OCI-LY7 (cell line): ENCODE measurements around the gene CARS1. TPM values are rescaled to one million over a fixed set of nuclear protein-coding genes. Genes with fewer than 3 reads are reported as not detected.

Source experiments
- BruUV-seq: library from RNA; stranded (reverse); fragments of 400-500 nt; replicated peaks from 2 replicates; lab custom pipeline; 2021; lab: Mats Ljungman, UMichigan
- CTCF ChIA-PET: fragments of 300-600 bp; sonication (Branson Sonifier 250); formaldehyde crosslinking; loops from one replicate; lab custom pipeline; 2022; ENCODE audit warnings: antibody characterized with exemption; ENCODE audit not compliant: unreplicated experiment; lab: Charles Lee
- POLR2A ChIA-PET: fragments of 300-600 bp; sonication (Branson Sonifier 250); formaldehyde crosslinking; loops from one replicate; lab custom pipeline; 2022; ENCODE audit warnings: antibody characterized with exemption; lab: Charles Lee
- DNase-seq: peaks from one replicate; pipeline ENCODE4 v3.0.0-alpha.2; 2015; ENCODE audit warnings: low spot score
- H2AFZ ChIP-seq: fragments of 200-600 bp; sonication (generic), shearing (Covaris generic); 2 replicates; pipeline ENCODE4 v1.6.1; 2014; ENCODE audit warnings: mild to moderate bottlenecking, antibody characterized with exemption, low read length, moderate library complexity
- H3K27ac ChIP-seq: fragments of 200-600 bp; sonication (generic); 2 replicates; pipeline ENCODE4 v1.5.1; 2014; ENCODE audit warnings: mixed run types, low read depth, mild to moderate bottlenecking, moderate library complexity, low read length, inconsistent platforms; ENCODE audit not compliant: poor library complexity, severe bottlenecking
- H3K36me3 ChIP-seq: fragments of 200-600 bp; sonication (generic); 2 replicates; pipeline ENCODE4 v1.6.1; 2014; ENCODE audit warnings: mild to moderate bottlenecking, antibody characterized with exemption, low read length, moderate library complexity, mixed read lengths; ENCODE audit not compliant: insufficient read depth
- H3K4me1 ChIP-seq: fragments of 200-600 bp; sonication (generic); 2 replicates; pipeline ENCODE4 v1.5.1; 2014; ENCODE audit warnings: mild to moderate bottlenecking, low read length; ENCODE audit not compliant: insufficient read depth, poor library complexity, severe bottlenecking
- H3K4me2 ChIP-seq: fragments of 200-600 bp; sonication (generic); 2 replicates; pipeline ENCODE4 v1.6.1; 2014; ENCODE audit warnings: mild to moderate bottlenecking, low read length
- H3K4me3 ChIP-seq: fragments of 200-600 bp; sonication (generic); 2 replicates; pipeline ENCODE4 v1.5.1; 2014; ENCODE audit warnings: mild to moderate bottlenecking, low read depth, low read length; ENCODE audit not compliant: poor library complexity, severe bottlenecking
- H3K79me2 ChIP-seq: fragments of 200-600 bp; sonication (generic); 2 replicates; pipeline ENCODE4 v1.6.1; 2016; ENCODE audit warnings: low read depth, mild to moderate bottlenecking, low read length, moderate library complexity, mixed read lengths; ENCODE audit not compliant: insufficient read depth
- H3K9me2 ChIP-seq: fragments of 200-600 bp; sonication (generic); 2 replicates; pipeline ENCODE4 v1.6.1; 2016; ENCODE audit warnings: mild to moderate bottlenecking, low read length, mixed read lengths; ENCODE audit not compliant: insufficient read depth
- H3K9me3 ChIP-seq: fragments of 200-600 bp; sonication (generic); 2 replicates; pipeline ENCODE4 v1.6.1; 2014; ENCODE audit warnings: mild to moderate bottlenecking, mixed run types, low read length, mixed read lengths
- H4K20me1 ChIP-seq: fragments of 200-600 bp; sonication (generic); 2 replicates; pipeline ENCODE4 v1.6.1; 2014; ENCODE audit warnings: mild to moderate bottlenecking, antibody characterized with exemption, low read length, moderate library complexity, mixed read lengths; ENCODE audit not compliant: insufficient read depth
- EZH2phosphoT487 ChIP-seq: fragments of 200-600 bp; sonication (generic); IDR thresholded peaks from 2 replicates; pipeline ENCODE4 v1.6.1; 2018; ENCODE audit warnings: low read depth, borderline replicate concordance, mild to moderate bottlenecking, mixed run types, antibody characterized with exemption, low read length, moderate library complexity, mixed read lengths
- intact Hi-C: fragments of 100-400 bp; cut with micrococcal nuclease; formaldehyde crosslinking; loops from one replicate; pipeline ENCODE4 v1.10.0; 2022; ENCODE audit not compliant: unreplicated experiment
- total RNA-seq, 2 experiments: library from RNA; depleted of rRNA in 1 of 2; stranded (reverse); fragments of >200 nt in 1 of 2; shearing (Covaris generic) in 1 of 2; gene quantifications; 2 replicates each; pipeline ENCODE4 v1.2.3, GENCODE V29; 2014 to 2022
- TF ChIP-seq, protein P1 (sequence below): fragments of 200-600 bp; sonication (generic); conservative IDR thresholded peaks from 2 replicates; pipeline ENCODE4 v1.5.1; 2014; ENCODE audit warnings: mild to moderate bottlenecking, antibody characterized with exemption, low read length, moderate library complexity, mixed read lengths

Gene CARS1
- total RNA-seq, 2 experiments from 2014 or later: 58.3 to 88.8 TPM

DNA sequence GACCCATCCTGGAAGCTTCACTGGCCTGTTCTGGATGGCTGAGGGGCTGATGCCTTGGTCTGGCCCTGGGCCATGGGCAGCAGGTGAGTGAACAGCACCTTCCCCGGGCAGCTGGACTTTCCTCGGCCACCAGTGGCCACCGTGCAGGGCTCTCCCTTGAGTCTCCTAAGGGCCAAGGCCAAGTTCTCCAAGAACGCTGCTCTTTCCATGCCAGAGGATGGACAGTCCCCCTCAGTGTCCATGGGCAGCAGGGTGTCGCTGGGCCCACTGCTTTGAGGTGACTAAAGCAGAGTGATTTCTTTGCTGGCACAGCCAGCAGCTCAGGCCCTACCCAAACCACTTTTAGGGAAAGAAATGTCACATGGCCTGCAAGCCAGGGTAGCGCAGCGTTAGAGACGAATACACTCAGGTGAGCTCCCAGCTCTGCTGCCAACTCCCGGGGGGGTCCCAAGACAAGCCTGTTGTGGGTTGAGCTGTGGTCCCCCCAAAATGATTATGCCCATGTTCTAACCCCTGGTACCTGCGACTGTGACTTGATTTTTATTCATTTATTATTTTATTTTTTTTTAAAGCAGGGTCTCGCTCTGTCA is 3.3 kb upstream of the CARS1 start:
- Histone ChIP-seq H3K4me2 (no peak overlapping the region), H3K4me3 (no peak overlapping the region), H3K27ac (no peak overlapping the region), H3K9me2 (no peaks in the 10 kb centered on the region), H3K9me3 (no peaks in the 10 kb centered on the region), H4K20me1 (0 out of 2 replicates have a peak, but pooled peaks cover 4% of the 10 kb centered on the region), H2AFZ (no peak overlapping the region), H3K4me1 (peaks cover 12% of the 10 kb centered on the region), H3K36me3 (no peaks in the 10 kb centered on the region), H3K79me2 (peaks cover 16% of the 10 kb centered on the region)
- TF ChIP-seq EZH2phosphoT487: no peak
- TF ChIP-seq, protein P1, sequence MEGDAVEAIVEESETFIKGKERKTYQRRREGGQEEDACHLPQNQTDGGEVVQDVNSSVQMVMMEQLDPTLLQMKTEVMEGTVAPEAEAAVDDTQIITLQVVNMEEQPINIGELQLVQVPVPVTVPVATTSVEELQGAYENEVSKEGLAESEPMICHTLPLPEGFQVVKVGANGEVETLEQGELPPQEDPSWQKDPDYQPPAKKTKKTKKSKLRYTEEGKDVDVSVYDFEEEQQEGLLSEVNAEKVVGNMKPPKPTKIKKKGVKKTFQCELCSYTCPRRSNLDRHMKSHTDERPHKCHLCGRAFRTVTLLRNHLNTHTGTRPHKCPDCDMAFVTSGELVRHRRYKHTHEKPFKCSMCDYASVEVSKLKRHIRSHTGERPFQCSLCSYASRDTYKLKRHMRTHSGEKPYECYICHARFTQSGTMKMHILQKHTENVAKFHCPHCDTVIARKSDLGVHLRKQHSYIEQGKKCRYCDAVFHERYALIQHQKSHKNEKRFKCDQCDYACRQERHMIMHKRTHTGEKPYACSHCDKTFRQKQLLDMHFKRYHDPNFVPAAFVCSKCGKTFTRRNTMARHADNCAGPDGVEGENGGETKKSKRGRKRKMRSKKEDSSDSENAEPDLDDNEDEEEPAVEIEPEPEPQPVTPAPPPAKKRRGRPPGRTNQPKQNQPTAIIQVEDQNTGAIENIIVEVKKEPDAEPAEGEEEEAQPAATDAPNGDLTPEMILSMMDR: no peak
- POLR2A ChIA-PET: interaction anchor here (0.6 kb wide), 1 partner anchor 72 kb away, joined by 3 read pairs; no protein-coding TSS in a partner anchor
- no peak for DNase-seq
- intact Hi-C loops: no loop called here
- no TSS peak for BruUV-seq
- CTCF ChIA-PET: no interaction called here

DNA sequence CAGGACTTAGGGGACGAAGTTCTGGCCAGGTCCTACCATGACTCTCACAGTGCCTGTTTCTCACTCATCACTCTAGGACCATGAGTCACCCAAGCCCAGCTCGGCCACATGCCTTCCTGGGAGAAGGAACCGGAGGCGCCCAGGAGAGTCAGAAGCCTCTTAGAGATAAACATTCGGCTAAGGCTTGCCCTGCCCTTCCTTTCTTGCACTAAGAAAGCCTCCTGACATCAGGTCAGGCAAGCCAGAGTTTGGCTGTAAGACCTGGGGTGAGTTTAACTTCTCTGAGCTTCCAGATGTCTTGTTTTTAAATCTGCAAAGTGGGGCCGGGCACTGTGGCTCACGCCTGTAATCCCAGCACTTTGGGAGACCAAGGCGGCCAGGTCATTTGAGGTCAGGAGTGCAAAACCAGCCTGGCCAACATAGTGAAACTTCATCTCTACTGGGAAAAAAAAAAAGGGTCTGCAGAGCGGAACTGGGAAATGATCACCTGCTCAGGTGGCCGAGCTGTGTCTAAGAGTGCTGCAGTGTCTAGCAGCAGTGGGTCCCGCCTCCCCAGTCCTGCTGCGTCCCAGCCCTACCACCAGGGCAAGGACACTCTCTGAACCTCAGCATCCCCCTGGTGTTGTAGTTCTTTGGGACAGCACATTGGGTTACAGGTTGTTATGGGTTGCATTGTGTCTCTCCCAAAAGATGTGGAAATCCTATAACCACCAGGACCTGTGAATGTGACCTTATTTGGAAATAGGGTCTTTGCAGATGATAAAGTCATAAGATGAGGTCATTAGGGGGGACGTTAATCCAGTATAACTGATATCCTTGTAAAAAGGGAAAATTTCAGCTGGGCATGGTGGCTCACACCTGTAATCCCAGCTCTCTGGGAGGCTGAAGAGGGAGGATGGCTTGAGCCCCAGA is 1.8 kb upstream of the CARS1 start:
- DNase-seq: peak; percentile 37
- peaks cover 14% of the 10 kb centered on the region for H3K4me1 ChIP-seq
- no TSS peak for BruUV-seq
- no peaks in the 10 kb centered on the region for H3K9me3 ChIP-seq
- H3K36me3 ChIP-seq: peaks cover 10% of the 10 kb centered on the region
- H3K4me2 ChIP-seq: no peak overlapping the region
- POLR2A ChIA-PET: no interaction called here
- 0 out of 2 replicates have a peak, but pooled peaks cover 4% of the 10 kb centered on the region for H4K20me1 ChIP-seq
- H2AFZ ChIP-seq: 0 out of 2 replicates have a peak overlapping the region, but pooled peaks have one; percentile 15
- no peak overlapping the region for H3K27ac ChIP-seq
- no peak for TF ChIP-seq EZH2phosphoT487
- TF ChIP-seq, protein P1: peak; percentile 37; the same call in 1 of the 2 replicates
- intact Hi-C loops: loop anchor here (5.0 kb wide), 1 partner anchor 672 kb away; no protein-coding TSS in a partner anchor
- no peaks in the 10 kb centered on the region for H3K9me2 ChIP-seq
- CTCF ChIA-PET: no interaction called here
- no peak overlapping the region for H3K4me3 ChIP-seq
- H3K79me2 ChIP-seq: peaks cover 30% of the 10 kb centered on the region
